Epithelial cell of esophagus (primary cell): ENCODE results near the gene ARF1.
A peak's percentile ranks its signal among the peaks of the same experiment; 100 is the strongest.

Experiments used
- DNase-seq: peaks from one replicate; pipeline ENCODE4 v3.0.0; 2010; ENCODE audit warnings: low read depth
- H3K4me3 ChIP-seq: 2 replicates; pipeline ENCODE4 v1.5.1; 2011; ENCODE audit warnings: mild to moderate bottlenecking, low read length, control low read depth
- TF ChIP-seq, protein P1 (sequence below): IDR thresholded peaks from 2 replicates; pipeline ENCODE4 v1.5.1; 2011; ENCODE audit warnings: low read depth, mild to moderate bottlenecking, low read length, control low read depth, inconsistent platforms; ENCODE audit not compliant: insufficient read depth; ENCODE audit errors: missing control alignments

Gene ARF1

DNA sequence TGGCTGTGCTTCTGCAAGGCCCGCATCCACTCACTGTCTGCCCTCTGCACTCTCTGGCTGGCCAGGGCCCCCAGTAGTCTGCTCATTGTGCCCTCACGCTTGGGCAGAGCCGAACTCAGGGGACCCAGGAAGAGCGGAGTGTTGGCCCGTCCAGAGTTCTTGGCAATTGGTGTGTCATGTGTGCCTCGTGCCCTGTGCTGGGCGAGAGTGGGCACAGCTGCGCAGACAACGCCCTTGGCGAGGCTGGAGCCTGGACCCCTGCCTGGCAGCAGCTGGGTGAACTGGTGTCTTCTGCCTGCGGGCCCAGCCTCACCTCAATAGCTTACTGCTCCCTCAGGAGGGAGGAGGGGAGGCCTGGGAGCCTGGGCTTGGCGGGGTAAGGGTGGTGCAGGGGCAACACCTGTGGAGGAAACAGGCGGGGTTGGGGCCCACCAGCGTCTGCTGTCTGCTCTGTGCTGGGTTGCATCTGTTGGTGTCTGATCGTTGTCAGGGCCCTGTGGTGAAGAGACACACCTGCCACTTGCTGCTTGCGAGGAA is 59.7 kb downstream of the ARF1 start:
- no peak for DNase-seq
- H3K4me3 ChIP-seq, result peak overlapping the region; percentile 95
- TF ChIP-seq, protein P1, sequence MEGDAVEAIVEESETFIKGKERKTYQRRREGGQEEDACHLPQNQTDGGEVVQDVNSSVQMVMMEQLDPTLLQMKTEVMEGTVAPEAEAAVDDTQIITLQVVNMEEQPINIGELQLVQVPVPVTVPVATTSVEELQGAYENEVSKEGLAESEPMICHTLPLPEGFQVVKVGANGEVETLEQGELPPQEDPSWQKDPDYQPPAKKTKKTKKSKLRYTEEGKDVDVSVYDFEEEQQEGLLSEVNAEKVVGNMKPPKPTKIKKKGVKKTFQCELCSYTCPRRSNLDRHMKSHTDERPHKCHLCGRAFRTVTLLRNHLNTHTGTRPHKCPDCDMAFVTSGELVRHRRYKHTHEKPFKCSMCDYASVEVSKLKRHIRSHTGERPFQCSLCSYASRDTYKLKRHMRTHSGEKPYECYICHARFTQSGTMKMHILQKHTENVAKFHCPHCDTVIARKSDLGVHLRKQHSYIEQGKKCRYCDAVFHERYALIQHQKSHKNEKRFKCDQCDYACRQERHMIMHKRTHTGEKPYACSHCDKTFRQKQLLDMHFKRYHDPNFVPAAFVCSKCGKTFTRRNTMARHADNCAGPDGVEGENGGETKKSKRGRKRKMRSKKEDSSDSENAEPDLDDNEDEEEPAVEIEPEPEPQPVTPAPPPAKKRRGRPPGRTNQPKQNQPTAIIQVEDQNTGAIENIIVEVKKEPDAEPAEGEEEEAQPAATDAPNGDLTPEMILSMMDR, result no peak

- TF ChIP-seq, protein P1, result no peak
- DNase-seq, result no peak
- H3K4me3 ChIP-seq, result no peak overlapping the region
Observed at GRCh38 chr1:228142701-228143136, 60.2 kb downstream of the ARF1 start.

DNA sequence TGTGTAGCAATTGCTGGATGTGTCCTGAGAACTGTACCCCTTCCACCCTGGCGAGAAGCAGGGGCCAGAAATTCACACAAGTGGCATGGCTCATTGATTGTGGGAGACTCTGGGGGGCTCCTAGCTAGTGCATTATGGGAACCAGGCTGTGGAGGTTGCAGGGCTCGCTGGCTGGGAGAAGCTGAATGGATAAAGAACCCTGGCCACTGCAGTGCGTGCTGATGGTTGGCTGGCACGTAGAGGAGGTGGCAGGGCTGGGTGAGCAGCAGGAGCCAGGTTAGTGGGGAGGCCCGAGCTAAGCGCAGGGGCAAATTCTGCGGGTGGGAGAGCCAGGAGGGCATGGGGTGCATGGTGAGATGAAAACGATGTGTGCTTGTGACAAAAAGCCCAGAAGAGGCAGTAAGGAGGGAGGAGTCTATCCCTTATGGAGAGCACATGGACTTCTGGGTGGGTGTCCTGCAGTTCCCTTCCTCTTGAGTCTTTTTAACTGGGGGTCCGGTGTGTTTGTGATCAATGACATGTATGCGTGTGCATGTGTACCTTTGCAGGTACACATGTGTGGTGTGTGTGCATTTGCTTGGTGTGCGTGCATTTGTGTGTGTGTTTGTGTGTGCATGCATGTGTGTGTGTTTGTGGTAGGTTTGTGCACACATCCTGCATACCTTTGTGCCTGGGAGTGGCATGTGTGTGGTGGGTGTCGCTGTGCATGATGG is 61.1 kb downstream of the ARF1 start:
- H3K4me3 ChIP-seq, result no peak overlapping the region
- TF ChIP-seq, protein P1, result no peak
- no peak for DNase-seq

GRCh38 chr1:228144193-228144992 is 61.9 kb downstream of the ARF1 start:
- H3K4me3 ChIP-seq, result no peak overlapping the region
- DNase-seq, result no peak
- TF ChIP-seq, protein P1, result no peak

- TF ChIP-seq, protein P1, result no peak
- H3K4me3 ChIP-seq, result no peak overlapping the region
- DNase-seq, result no peak
Observed at GRCh38 chr1:228144993-228145343, 62.5 kb downstream of the ARF1 start.

- TF ChIP-seq, protein P1, result no peak
- DNase-seq, result no peak
- H3K4me3 ChIP-seq, result no peak overlapping the region
Observed at GRCh38 chr1:228145463-228146416, 63.2 kb downstream of the ARF1 start.
